Neuronal stem cell (in vitro differentiated cells): ENCODE data around the gene PKIB. TPM values are rescaled to one million over a fixed set of nuclear protein-coding genes. Genes with fewer than 3 reads are reported as not detected.

Source experiments
- DNase-seq: peaks from one replicate; pipeline ENCODE4 v3.0.0-alpha.2; 2013; ENCODE audit warnings: low spot score
- H2AFZ ChIP-seq: one replicate; pipeline ENCODE4 v1.6.1; 2013; ENCODE audit warnings: mild to moderate bottlenecking, low read length, inconsistent platforms
- H2AK5ac ChIP-seq: 2 replicates; pipeline ENCODE4 v1.6.1; 2013; ENCODE audit warnings: low read depth, mild to moderate bottlenecking, inconsistent platforms, low read length, moderate library complexity, mixed read lengths
- H2BK120ac ChIP-seq: 2 replicates; pipeline ENCODE4 v1.6.1; 2013; ENCODE audit warnings: low read depth, mild to moderate bottlenecking, inconsistent platforms, low read length, moderate library complexity, mixed read lengths
- H2BK12ac ChIP-seq: one replicate; pipeline ENCODE4 v1.6.1; 2013; ENCODE audit warnings: low read length, inconsistent platforms
- H2BK15ac ChIP-seq: 2 replicates; pipeline ENCODE4 v1.6.1; 2013; ENCODE audit warnings: mild to moderate bottlenecking, low read length, inconsistent platforms, mixed read lengths
- H2BK5ac ChIP-seq: one replicate; pipeline ENCODE4 v1.6.1; 2013; ENCODE audit warnings: inconsistent platforms, mild to moderate bottlenecking, low read length, moderate library complexity
- H3K14ac ChIP-seq: one replicate; pipeline ENCODE4 v1.6.1; 2013; ENCODE audit warnings: low read length, inconsistent platforms
- H3K18ac ChIP-seq: 2 replicates; pipeline ENCODE4 v1.6.1; 2013; ENCODE audit warnings: low read length, inconsistent platforms
- H3K23ac ChIP-seq: 2 replicates; pipeline ENCODE4 v1.6.1; 2013; ENCODE audit warnings: low read depth, mild to moderate bottlenecking, mixed read lengths, low read length, inconsistent platforms; ENCODE audit not compliant: poor library complexity
- H3K27ac ChIP-seq: replicated peaks from 3 replicates; pipeline ENCODE4 v1.5.1; 2013; ENCODE audit warnings: low read length, inconsistent platforms
- H3K27me3 ChIP-seq, 3 experiments: 2 replicates each; pipeline ENCODE4 v1.6.1; 2013; ENCODE audit warnings: low read length in 3 of 3, mild to moderate bottlenecking in 2 of 3, inconsistent platforms in 1 of 3, low read depth in 1 of 3, mixed read lengths in 1 of 3, moderate library complexity in 1 of 3; ENCODE audit not compliant: control insufficient read depth in 3 of 3, insufficient read depth in 3 of 3
- H3K36me3 ChIP-seq, 2 donors: replicated peaks in 1 of 2; 2 replicates each; pipeline ENCODE4 v1.6.1; 2013; ENCODE audit warnings: low read length in 2 of 2; ENCODE audit not compliant: control insufficient read depth in 2 of 2, insufficient read depth in 2 of 2
- H3K4ac ChIP-seq: 2 replicates; pipeline ENCODE4 v1.6.1; 2013; ENCODE audit warnings: inconsistent platforms, mild to moderate bottlenecking, low read length, moderate library complexity
- H3K4me1 ChIP-seq, 2 donors: 1 replicate in 1 of 2; 2 replicates in 1 of 2; pipeline ENCODE4 v1.6.1; 2013; ENCODE audit warnings: low read length in 2 of 2, low read depth in 1 of 2; ENCODE audit not compliant: control insufficient read depth in 2 of 2, insufficient read depth in 1 of 2
- H3K4me2 ChIP-seq: one replicate; pipeline ENCODE4 v1.6.1; 2013; ENCODE audit warnings: mild to moderate bottlenecking, low read length, inconsistent platforms; ENCODE audit not compliant: insufficient read depth, poor library complexity, severe bottlenecking
- H3K4me3 ChIP-seq, 2 donors: 2 replicates each; pipeline ENCODE4 v1.5.1; 2013; ENCODE audit warnings: low read length in 2 of 2, mild to moderate bottlenecking in 2 of 2, inconsistent platforms in 1 of 2, moderate library complexity in 1 of 2
- H3K79me1 ChIP-seq: one replicate; pipeline ENCODE4 v1.6.1; 2013; ENCODE audit warnings: low read depth, mild to moderate bottlenecking, inconsistent platforms, low read length, moderate library complexity
- H3K9ac ChIP-seq: one replicate; pipeline ENCODE4 v1.6.1; 2013; ENCODE audit warnings: mild to moderate bottlenecking, low read depth, low read length, inconsistent platforms; ENCODE audit not compliant: poor library complexity
- H3K9me3 ChIP-seq, 2 donors: replicated peaks in 1 of 2; 2 replicates each; pipeline versions ENCODE3 to v1.6.1; 2013; ENCODE audit warnings: low read length in 2 of 2, mild to moderate bottlenecking in 2 of 2, inconsistent platforms in 1 of 2, low read depth in 1 of 2, mixed read lengths in 1 of 2, moderate library complexity in 1 of 2; ENCODE audit not compliant: control insufficient read depth in 2 of 2, insufficient read depth in 1 of 2
- H4K8ac ChIP-seq: one replicate; pipeline ENCODE4 v1.6.1; 2013; ENCODE audit warnings: low read depth, mild to moderate bottlenecking, inconsistent platforms, low read length, moderate library complexity
- H4K91ac ChIP-seq: one replicate; pipeline ENCODE4 v1.6.1; 2013; ENCODE audit warnings: low read length, low read depth, mild to moderate bottlenecking, inconsistent platforms; ENCODE audit not compliant: poor library complexity
- WGBS, 2 donors: extraction: QIAGEN DNeasy Blood & Tissue Kit; methylation state at CpG; one replicate each; pipeline ENCODE4 v1.1.7; 2013; ENCODE audit warnings: missing lambda C conversion rate in 2 of 2, mixed read lengths in 1 of 2; ENCODE audit not compliant: insufficient read length in 2 of 2, insufficient replicate concordance in 1 of 2; ENCODE audit errors: extremely low coverage in 2 of 2; 5-methylcytosine and 5-hydroxymethylcytosine counted together
- polyA plus RNA-seq, 2 experiments: library from polyadenylated mRNA; stranded (reverse); fragments of 200-250 nt; gene quantifications; one replicate each; pipeline ENCODE4 v1.2.3, GENCODE V29; 2013

The PKIB gene, protein sequence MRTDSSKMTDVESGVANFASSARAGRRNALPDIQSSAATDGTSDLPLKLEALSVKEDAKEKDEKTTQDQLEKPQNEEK
- polyA plus RNA-seq (2013, experiment 1 of 2) = 26.8 TPM
- polyA plus RNA-seq (2013, experiment 2 of 2) = 26.8 TPM

DNA sequence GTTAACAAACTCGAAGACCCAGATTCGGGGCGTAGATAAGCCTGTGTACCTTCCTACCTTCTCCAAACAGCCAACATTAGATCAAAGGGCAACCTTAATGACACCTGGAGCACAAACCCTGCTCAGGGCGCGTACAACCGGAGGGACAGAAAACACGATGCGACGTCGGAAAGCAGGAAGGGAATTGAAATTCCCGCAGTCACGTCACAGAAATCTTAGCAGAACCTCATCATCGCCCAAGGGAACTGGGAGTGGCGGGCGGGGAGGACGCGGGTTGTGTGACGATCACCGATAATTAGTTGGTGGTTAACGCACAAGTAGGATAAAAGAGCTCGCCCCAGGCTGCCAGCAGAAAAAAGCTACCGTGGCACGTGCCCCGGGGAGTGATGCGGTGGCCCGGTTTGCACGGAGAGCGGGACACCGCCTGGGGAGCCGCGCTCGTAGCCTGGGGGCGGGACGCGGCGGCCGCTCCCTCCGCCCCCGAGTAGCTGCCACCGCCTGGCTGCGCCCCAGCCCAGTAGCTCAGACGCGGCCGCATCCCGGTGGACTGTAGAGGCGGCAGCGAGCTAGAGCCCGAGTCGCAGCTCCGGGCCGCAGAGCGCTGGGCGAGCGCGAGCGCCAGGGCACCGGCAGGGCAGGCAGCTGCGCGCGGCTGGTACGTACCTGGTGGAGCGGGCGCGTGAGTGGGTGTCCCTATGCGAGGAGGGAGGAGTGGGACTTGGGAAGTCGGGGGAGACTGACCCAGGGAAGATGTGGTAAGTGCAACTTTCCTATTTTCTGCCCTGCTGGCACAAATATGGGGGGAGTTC lies at the start of gene PKIB:
PKIB (plus strand) TSS at position 525 of the 809 bp plus-strand sequence. CDS start 107,390 bp downstream, outside the sequence.
- Histone ChIP-seq H4K8ac (no peak within 1 kb of the TSS), H2BK120ac (no peak within 1 kb of the TSS), H3K27me3 (peaks cover 0 to 37% (median 17%) of the 10 kb centered on the region in 3 experiments), H3K4me3 (peak within 1 kb of the TSS; percentile 43 to 74), H3K79me1 (no peaks in the 10 kb centered on the region), H2AFZ (peak within 1 kb of the TSS; percentile 90), H3K4ac (no peak within 1 kb of the TSS), H3K14ac (no peak within 1 kb of the TSS), H3K18ac (peak within 1 kb of the TSS; percentile 93), H3K9ac (peak within 1 kb of the TSS; percentile 86), H2BK12ac (no peak within 1 kb of the TSS), H2BK15ac (no peak within 1 kb of the TSS), H4K91ac (no peak within 1 kb of the TSS), H3K23ac (no peak within 1 kb of the TSS), H3K9me3 (no peaks in the 10 kb centered on the region), H3K4me2 (peak within 1 kb of the TSS; percentile 86), H2BK5ac (no peak within 1 kb of the TSS), H2AK5ac (no peak within 1 kb of the TSS), H3K4me1 (peaks cover 0 to 4% of the 10 kb centered on the region in 2 donors), H3K36me3 (no peaks in the 10 kb centered on the region), H3K27ac (no peak within 1 kb of the TSS)
- WGBS, 2 donors = no CpG with 5 or more reads among the region's 66 CpGs
- peak; percentile 77 for DNase-seq

DNA sequence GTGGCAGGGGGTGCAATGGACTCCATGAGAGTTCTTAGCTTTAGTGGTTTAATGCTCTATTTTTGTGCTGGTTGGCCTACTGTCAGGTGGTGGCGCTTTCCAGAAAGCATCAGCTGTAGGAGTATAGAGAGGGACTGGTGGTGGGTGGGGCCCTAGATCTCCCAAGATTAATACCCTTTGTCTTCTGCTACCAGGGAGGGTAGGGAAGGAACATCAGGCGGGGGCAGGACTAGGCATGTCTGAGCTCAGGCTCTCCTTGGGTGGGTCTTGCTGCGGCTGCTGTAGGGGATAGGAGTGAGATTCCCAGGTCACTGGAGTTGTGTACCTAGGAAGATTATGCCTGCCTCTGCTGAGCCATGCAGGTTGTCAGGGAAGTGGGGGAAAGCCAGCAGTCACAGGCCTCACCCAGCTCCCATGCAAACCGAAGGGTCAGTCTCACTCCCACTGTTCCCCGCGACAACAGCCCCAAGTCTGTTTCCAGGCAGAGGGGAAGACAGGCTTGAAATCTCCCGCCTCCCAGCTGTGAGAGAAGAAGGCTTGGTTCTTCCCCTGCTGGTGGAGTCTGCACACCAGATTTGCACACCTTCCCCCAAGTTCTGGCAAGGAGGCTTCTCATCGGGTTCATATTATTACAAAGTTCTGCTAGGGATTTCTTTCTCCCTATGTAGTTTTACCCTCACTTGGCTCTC lies 46.7 kb upstream of the PKIB start:
- H4K8ac ChIP-seq = no peak overlapping the region
- H3K27ac ChIP-seq = no peak overlapping the region
- no peak overlapping the region for H3K9ac ChIP-seq
- H3K4ac ChIP-seq = no peak overlapping the region
- no peak overlapping the region for H2BK120ac ChIP-seq
- H3K4me2 ChIP-seq = no peak overlapping the region
- H3K79me1 ChIP-seq = no peaks in the 10 kb centered on the region
- no peak overlapping the region for H3K14ac ChIP-seq
- H3K27me3 ChIP-seq = no peaks in the 10 kb centered on the region
- H2BK15ac ChIP-seq = no peak overlapping the region
- no CpG with 5 or more reads among the region's 8 CpGs for WGBS, 2 donors
- H3K9me3 ChIP-seq = no peaks in the 10 kb centered on the region
- no peak for DNase-seq
- H2BK5ac ChIP-seq = no peak overlapping the region
- no peak overlapping the region for H4K91ac ChIP-seq
- no peaks in the 10 kb centered on the region for H3K36me3 ChIP-seq
- H2AFZ ChIP-seq = no peak overlapping the region
- H3K4me1 ChIP-seq = no peaks in the 10 kb centered on the region
- no peak overlapping the region for H2BK12ac ChIP-seq
- H3K23ac ChIP-seq = no peak overlapping the region
- H3K4me3 ChIP-seq = no peak overlapping the region
- H3K18ac ChIP-seq = no peak overlapping the region
- no peak overlapping the region for H2AK5ac ChIP-seq

DNA sequence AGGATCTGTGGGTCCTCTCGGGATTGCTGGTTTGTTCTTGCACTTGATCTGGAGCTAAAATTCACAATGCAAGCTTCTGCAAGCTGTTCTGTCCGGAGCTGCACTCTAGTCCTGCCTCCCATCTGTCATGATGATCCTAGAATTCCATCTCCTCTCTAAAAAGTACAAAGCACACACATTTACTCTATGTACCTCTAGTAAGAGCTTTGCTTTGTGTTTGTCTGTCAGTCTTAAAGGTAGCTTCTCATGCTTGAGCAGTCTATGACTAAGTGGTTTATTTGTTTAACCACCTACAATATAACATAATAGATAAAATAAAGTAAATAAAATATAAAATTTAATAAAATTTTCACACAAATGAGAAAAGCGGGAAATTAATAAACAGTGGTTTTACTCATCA lies 46.0 kb upstream of the PKIB start:
- H3K36me3 ChIP-seq = no peaks in the 10 kb centered on the region
- no CpG with 5 or more reads among the region's 3 CpGs for WGBS, 2 donors

DNA sequence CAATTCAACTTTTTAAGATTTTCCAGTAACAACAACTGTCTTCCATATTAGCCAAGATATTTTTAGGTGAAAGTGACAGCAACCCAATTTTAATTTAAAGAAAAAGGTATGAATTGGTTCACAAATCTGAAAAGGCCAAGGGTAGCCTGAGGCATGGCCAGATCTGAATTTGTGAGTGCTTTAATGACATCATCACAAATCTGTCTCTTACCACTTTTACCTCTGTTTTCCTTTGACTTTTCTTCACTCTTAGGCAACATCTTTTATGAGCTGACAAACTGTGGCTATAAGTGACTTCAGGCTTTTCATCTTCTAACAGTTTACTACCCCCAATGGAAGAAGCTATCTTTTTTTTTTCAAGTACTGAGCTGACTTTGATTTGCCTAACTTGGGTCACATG lies 44.5 kb upstream of the PKIB start:
- Histone ChIP-seq H2BK5ac (no peak overlapping the region), H3K4me2 (no peak overlapping the region), H3K9me3 (no peaks in the 10 kb centered on the region), H3K18ac (no peak overlapping the region), H3K27ac (no peak overlapping the region), H3K4me3 (no peak overlapping the region), H4K91ac (no peak overlapping the region), H3K36me3 (no peaks in the 10 kb centered on the region), H2AFZ (no peak overlapping the region), H2BK120ac (no peak overlapping the region), H2BK15ac (no peak overlapping the region), H3K23ac (no peak overlapping the region), H3K27me3 (no peaks in the 10 kb centered on the region), H3K9ac (no peak overlapping the region), H3K79me1 (no peaks in the 10 kb centered on the region), H2AK5ac (no peak overlapping the region), H3K14ac (no peak overlapping the region), H3K4ac (no peak overlapping the region), H4K8ac (no peak overlapping the region), H2BK12ac (no peak overlapping the region), H3K4me1 (no peaks in the 10 kb centered on the region)
- DNase-seq = no peak

More for the DNA sequence above, 46.0 kb upstream of the PKIB start:
- no peak overlapping the region for H3K18ac ChIP-seq
- H3K4ac ChIP-seq = no peak overlapping the region
- no peak overlapping the region for H2AFZ ChIP-seq
- H3K9me3 ChIP-seq = no peaks in the 10 kb centered on the region
- H4K8ac ChIP-seq = no peak overlapping the region
- no peak overlapping the region for H3K4me3 ChIP-seq
- no peak overlapping the region for H2BK120ac ChIP-seq
- H3K23ac ChIP-seq = no peak overlapping the region
- H2BK12ac ChIP-seq = no peak overlapping the region
- no peak for DNase-seq
- no peak overlapping the region for H4K91ac ChIP-seq
- no peak overlapping the region for H3K14ac ChIP-seq
- no peaks in the 10 kb centered on the region for H3K4me1 ChIP-seq
- no peak overlapping the region for H2AK5ac ChIP-seq
- H3K27me3 ChIP-seq = no peaks in the 10 kb centered on the region
- no peak overlapping the region for H2BK15ac ChIP-seq
- H3K4me2 ChIP-seq = no peak overlapping the region
- H3K79me1 ChIP-seq = no peaks in the 10 kb centered on the region
- no peak overlapping the region for H2BK5ac ChIP-seq
- H3K27ac ChIP-seq = no peak overlapping the region
- no peak overlapping the region for H3K9ac ChIP-seq
